Vagina (tissue), 2 donors: ENCODE measurements around the gene RGS18.

Experiments
- CTCF ChIP-seq, 3 experiments: fragments of 450-650 bp in 2 of 3; fragments of 200-600 bp in 1 of 3; sonication (generic) in 1 of 3; IDR thresholded peaks; one replicate each; pipeline ENCODE4 v1.5.1; 2017 to 2019; ENCODE audit warnings: antibody characterized with exemption in 3 of 3, mild to moderate bottlenecking in 2 of 3, moderate library complexity in 2 of 3
- POLR2A ChIP-seq, 2 donors: fragments of 450-650 bp; IDR thresholded peaks; one replicate each; pipeline ENCODE4 v1.6.1; 2017; ENCODE audit warnings: antibody characterized with exemption in 2 of 2, mild to moderate bottlenecking in 2 of 2, moderate library complexity in 2 of 2
- POLR2AphosphoS5 ChIP-seq, 2 donors: sonication (generic); formaldehyde crosslinking; IDR thresholded peaks; one replicate each; pipeline ENCODE4 v1.9.0; 2017; ENCODE audit warnings: antibody characterized with exemption in 2 of 2, mild to moderate bottlenecking in 2 of 2, low read depth in 1 of 2; ENCODE audit not compliant: insufficient read depth in 1 of 2

- TF ChIP-seq CTCF (IDR thresholded peaks at IDR 0.05) = no peak
- no peak for TF ChIP-seq POLR2AphosphoS5 (IDR thresholded peaks at IDR 0.05; ENCODE audit: insufficient read depth in 1 of 2, low read depth in 1 of 2)
- no peak for TF ChIP-seq POLR2A (IDR thresholded peaks at IDR 0.05)
These were observed 7.1 kb upstream of the RGS18 start for GRCh38 chr1:192151176-192151575.
